Limb (tissue), 2 donors: ENCODE measurements around the gene KPRP.

ENCODE experiments used
- DNase-seq, 2 donors: peaks; one replicate each; pipeline ENCODE4 v3.0.0-alpha.2; 2016; ENCODE audit errors: extremely low spot score in 2 of 2

Gene KPRP, protein sequence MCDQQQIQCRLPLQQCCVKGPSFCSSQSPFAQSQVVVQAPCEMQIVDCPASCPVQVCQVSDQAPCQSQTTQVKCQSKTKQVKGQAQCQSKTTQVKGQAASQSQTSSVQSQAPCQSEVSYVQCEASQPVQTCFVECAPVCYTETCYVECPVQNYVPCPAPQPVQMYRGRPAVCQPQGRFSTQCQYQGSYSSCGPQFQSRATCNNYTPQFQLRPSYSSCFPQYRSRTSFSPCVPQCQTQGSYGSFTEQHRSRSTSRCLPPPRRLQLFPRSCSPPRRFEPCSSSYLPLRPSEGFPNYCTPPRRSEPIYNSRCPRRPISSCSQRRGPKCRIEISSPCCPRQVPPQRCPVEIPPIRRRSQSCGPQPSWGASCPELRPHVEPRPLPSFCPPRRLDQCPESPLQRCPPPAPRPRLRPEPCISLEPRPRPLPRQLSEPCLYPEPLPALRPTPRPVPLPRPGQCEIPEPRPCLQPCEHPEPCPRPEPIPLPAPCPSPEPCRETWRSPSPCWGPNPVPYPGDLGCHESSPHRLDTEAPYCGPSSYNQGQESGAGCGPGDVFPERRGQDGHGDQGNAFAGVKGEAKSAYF

DNA sequence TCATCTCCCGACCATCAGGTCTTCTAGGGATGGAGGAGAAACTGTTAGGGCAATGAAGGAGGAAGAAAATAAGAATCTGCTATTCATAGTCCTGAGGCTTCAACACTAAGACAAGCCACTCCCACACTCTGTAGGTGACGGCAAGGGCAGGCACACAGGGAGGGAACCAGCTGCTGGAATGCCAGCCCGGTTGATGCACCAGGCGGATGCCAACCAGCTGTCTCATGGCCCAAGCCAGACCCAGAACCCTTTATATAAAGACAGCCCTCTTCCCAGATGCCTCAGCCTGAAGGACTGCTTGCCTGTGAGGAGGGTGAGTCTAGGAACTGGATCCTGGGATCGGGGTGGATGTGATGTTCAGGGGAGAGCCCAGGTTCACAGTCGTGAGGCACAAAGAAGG, at the start of gene KPRP:
Gene KPRP (plus strand): TSS at position 279 of the 400 bp plus-strand sequence. CDS start 1,564 bp downstream, outside the sequence.
- DNase-seq = no peak

DNA sequence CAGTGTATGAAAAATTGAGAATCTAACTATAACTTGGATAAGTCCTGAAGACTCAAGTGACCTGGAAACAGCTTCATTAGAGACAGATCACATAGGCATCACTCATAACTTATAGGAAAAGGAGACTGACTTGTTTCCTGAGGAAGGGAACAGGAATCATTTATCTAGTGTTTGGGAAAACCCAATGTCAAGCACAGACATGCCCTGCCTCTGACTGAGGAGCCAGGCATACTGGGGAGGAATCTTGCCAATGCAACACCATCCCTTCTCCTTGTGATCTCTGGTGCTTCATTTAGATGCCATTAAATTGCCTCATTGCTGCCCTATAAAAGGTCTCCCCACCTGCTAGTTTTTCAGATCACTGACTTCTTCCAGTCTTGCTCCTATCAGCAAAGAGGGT, 39.6 kb upstream of the KPRP start:
- DNase-seq = no peak

DNA sequence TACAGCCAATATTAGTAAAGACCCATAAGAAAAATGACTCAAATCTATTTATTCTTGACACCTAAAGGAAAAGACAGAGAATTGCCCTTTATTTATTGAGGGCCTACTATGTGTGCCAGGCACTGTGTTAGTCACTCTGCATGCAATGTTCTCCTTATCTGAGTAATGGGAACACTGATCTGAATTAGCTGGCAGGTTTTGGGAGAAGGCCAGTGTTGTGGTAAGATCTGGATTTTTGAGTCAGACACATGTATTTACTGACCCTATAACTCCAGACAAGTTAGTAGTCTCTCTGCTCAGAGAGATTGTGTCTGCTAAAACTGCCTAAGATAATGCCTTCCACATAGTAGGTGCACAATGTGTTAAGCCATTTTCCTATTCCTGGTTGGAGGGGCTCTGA, 32.6 kb upstream of the KPRP start:
- no peak for DNase-seq

DNA sequence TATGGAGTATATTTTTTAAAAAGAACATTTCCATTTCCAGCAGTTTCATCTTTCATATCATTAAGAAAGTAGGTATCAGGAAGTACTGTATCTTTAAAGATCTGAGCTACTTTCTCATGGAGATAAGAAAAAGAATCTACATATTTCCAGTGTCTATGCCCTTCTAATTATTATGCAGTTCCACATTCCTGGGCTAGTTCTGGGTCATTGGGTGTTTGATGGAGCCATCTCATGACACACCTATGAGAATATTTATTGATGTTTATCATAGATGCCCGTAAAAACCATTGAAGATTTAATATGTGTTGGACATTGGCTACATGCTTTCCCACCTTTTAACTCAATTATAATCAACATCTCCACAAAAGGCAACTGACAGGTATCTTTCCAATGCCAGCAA, 28.8 kb upstream of the KPRP start:
- DNase-seq = no peak

DNA sequence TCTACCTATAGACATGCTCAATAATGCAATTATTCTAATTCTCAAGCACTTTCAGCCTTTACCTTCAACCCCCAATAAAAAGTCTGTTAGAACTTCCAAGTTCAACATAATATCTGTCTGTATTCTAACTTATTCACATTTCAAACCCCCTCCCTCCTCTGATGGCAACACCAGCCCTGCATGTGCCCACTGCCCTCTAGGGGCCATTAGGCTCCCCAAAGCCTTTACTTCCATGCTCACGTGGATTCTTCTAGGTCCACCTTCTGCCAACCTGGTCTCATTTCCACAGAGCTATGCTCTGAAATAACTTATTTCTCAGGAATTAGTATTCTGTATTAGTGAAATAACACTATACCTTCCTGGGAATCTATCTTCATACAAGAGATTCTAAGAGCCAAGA, 22.2 kb upstream of the KPRP start:
- DNase-seq = no peak

DNA sequence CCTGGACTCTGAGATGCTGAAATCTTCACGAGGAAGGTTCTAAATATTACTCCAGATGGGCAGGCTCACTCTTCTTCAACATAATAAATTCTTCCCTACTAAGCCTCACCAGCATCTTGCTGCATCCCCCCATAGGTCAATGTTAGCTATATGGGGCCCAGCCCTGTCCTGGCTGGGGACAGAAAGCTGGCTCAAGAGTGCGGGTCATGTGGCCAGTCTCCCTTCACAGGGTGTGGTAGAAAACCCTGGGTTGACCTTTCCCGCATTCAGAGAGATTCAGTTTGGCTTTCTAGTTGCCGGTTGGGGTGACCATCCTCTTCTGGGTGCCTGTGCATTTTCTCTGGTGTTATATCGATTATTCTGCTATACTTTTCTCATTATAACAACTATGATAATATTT, 19.8 kb upstream of the KPRP start:
- DNase-seq = no peak

DNA sequence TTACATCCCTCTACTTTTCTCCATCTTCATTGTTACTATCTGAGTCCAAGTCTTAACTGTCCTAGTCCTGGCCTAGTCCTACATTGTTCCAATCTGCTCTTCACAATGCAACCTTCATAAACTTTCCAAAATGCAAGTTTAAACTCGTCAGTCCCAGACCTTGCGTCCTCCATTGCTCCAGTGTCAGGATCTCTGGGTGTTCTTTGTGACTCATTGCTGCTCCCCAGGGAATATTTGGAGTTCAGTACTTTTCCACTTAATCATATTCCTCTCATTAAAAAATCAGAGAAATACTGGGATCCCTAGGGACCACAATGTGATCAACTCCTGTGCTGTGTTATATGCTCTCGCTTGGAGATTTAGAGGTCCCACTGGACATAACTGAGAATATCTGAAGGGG, 18.0 kb upstream of the KPRP start:
- DNase-seq = no peak

DNA sequence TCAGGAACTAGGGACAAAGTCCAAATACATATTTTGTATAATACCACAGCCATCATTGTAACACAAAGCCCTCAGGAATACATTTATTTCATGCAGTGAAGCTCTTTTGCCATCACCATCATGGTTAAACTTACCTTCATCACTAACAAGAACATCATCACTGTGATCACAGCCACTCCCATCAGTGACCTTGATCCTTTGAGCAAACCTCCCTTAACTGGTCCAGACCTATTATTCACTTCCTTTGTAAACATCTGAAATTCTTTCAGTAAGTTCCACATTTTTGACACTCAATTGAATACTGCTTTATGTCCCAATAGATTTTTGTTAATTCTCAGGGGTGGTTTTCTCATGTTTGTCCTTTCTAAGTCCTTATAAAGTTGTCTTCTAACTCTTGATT, 16.2 kb upstream of the KPRP start:
- no peak for DNase-seq

DNA sequence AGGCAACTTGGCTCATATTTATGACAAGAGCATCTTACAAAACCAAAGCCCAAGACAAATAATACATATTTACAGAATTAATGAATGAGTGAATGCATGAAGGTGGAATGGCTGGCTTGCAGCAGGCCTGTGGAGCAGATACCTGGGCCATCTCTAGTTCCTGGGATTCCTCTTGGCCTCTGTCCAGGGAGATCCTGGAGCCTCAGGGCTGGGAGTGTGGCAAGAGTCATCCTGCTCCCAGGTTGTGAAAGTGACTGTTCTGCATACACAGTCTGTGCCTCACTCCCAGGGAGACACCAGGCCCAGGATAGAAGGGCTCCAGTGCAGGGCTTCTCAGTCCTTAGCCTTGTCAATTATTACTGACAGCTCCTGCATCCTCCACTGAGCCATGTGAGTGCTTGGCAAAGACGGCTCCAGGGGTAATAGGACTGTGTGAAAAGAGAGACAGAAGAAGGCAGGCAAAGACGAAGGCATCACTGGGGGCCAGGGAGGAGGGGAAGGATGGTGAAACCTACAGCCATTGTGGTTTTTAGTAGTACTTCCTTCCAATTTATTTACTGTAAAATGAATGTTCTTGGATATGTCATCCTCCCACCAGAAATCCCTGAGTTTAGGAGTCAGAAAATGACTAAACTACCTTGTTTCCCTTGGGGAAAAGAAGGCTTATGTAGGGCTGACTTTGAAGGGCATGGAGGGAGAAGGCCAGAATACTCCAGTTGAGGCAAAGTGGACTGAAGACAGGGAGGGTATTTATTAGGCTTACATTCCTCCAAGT, 14.3 kb upstream of the KPRP start:
- DNase-seq = no peak

DNA sequence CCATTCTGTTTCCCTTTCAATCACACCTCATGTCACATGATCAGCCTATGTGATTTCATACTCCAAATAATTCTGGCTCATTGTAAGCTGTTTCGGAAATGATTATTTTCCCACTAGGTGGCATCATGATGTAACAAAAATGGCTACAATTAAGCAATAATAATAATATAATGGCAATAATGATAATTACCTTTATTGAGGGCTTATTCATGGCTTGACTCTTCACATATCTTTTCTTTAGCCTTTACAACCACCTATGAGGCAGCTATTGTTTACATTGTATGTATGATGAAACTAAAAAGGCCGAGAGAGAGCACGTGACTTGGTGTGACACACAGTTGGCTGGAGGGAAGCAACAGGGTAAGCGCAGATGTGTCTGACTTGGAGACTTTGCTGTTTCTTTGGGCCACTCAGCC, 12.5 kb upstream of the KPRP start:
- DNase-seq = no peak

DNA sequence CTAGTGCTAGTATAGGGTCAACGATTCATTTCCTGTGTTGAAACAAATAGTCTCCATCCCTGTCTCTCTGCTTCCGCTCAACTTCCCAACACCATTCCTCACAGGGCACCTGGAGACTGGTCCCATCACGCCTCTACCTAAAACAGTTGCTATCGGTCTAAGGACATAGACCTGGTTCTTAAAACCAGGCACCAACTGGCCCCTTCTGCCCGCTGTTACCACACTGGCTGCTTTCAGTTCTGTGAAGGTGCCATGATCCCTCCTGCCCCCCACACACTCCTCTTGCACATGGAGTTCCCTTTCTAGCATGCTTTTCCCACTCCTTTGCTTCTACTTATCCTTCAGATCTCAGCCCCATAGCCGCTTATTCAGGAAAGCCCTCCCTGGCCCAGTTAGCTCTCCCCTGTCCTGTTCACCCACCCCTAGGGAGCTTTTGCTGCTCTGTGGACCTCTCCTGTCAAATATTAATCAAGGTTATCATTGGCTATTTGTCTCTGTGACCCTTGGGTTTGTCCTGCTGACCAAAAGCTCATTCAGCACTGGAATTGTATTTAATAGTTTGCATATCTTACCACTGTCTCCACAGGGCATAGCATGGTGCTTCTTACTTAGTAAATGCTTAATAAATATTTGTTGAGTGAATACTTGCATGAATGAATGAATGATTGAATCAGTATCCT, 11.9 kb upstream of the KPRP start:
- DNase-seq = no peak

DNA sequence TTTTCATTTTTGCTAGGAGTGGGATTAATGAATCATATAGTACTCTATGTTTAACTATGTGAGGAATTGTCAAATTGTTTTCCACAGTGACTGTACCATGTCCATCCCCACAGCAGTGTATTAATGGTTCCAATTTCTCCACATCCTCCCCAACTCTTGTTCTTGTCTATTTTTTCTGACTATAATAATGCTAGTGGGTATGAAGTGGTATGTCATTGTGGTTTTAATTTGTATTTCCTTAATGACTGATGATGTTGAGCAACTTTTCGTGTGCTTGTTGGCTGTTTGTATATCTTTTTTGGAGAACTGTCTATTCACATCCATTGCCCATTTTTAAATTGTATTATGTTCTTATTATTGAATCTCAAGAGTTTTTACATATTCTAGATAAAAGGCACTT, 10.0 kb upstream of the KPRP start:
- no peak for DNase-seq

DNA sequence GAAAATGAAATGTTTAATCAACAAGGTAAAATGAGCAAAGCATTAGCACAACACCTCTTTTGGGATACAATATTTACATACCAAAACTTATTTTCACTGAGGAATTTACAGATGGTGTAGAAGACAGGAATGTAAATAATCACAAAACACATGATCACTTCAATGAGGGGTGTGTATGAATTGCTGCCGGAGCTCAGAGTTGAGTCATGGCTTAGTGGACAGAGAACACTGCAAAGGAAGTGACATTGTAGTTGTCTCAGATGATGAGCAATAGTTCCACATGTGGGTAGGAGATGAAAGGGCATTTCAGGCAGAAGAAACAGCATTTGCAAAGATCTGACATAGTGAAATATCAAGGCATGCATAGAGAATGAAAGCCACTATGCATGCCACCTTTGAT, 5.6 kb upstream of the KPRP start:
- DNase-seq = no peak

DNA sequence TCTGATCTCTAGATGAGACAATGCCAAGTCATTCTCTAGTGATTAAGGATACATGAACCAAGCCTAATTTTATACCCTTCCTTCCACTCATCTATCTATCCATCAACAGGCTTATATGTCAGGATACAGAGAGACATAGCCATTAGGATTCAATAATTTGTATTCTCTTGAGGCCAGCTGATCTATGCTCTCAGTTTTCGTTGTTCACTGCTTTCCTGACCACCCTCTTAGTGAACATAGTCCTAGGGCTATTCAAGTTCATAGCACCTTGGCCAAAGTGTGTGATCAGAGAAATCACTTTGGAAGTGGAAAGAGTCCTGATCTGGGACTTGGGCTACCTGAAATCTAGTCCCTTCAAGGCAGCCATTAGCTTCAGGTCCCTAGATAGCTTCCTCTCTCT, 4.2 kb upstream of the KPRP start:
- DNase-seq = no peak

DNA sequence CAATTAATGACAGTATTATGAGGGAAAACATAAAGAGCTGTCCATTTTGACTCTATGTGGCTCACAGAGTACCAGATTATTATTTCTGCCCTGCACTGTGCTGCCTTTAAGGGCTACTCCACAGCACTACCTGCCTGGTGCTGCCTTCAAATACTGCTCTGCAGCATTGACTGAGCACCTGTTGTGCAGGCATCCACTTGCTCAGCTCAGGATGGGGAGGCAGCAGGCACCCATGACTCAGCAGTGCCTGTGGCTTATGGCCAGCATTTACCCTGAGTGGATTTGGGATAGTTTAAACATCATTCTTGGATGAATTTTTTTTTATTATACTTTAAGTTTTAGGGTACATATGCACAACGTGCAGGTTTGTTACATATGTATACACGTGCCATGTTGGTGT, 953 bp upstream of the KPRP start:
- no peak for DNase-seq

DNA sequence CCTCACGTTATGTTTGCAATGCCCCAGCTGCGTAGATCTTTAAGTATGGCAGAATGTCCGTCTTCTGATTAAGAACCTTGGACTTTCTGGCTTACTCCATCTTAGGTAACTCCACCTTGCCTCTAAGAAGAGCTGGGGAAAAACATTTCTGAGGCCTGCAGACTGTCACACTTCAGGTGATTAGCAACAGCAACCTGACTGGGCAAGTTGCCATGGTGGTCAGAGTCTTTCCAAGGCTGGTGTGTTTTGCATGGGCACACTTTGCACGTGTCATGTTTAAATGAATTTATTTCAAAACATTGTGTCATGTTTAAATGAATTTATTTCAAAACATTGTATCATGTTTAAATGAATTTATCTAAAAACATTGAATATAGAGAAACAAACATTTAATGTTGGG, 811 bp downstream of the KPRP start:
- no peak for DNase-seq

DNA sequence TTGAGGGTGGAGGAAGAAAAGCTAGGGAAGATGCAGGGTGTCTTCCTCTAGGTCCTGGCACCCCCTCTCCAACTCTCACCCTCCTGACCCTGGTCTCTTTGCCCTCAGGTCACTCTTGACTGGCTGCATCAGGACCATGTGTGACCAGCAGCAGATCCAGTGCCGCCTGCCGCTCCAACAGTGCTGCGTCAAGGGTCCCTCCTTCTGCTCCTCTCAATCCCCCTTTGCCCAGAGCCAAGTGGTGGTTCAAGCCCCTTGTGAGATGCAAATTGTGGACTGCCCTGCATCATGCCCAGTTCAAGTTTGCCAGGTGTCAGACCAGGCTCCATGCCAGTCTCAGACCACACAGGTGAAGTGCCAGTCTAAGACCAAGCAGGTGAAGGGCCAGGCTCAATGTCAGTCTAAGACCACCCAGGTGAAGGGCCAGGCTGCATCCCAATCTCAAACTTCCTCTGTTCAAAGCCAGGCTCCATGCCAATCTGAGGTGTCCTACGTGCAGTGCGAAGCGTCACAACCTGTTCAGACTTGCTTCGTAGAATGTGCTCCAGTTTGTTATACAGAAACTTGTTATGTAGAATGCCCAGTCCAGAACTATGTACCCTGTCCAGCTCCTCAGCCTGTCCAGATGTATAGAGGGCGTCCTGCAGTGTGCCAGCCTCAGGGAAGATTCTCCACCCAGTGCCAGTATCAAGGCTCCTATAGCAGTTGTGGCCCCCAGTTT, 1.8 kb downstream of the KPRP start:
- DNase-seq = no peak

DNA sequence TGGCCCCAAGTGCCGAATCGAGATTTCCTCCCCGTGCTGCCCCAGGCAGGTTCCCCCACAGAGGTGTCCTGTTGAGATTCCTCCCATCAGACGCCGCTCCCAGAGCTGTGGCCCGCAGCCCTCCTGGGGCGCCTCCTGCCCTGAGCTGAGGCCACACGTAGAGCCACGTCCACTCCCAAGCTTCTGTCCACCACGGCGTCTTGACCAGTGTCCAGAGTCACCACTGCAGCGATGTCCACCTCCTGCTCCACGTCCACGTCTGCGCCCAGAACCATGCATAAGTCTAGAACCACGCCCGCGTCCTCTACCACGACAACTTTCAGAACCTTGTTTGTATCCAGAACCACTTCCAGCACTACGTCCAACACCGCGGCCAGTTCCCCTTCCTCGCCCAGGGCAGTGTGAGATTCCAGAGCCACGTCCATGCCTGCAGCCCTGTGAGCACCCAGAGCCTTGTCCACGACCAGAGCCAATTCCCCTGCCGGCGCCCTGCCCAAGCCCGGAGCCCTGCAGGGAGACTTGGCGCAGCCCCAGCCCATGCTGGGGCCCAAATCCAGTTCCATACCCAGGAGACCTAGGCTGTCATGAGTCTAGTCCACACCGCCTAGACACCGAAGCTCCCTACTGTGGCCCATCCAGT, 2.8 kb downstream of the KPRP start:
- DNase-seq = no peak

DNA sequence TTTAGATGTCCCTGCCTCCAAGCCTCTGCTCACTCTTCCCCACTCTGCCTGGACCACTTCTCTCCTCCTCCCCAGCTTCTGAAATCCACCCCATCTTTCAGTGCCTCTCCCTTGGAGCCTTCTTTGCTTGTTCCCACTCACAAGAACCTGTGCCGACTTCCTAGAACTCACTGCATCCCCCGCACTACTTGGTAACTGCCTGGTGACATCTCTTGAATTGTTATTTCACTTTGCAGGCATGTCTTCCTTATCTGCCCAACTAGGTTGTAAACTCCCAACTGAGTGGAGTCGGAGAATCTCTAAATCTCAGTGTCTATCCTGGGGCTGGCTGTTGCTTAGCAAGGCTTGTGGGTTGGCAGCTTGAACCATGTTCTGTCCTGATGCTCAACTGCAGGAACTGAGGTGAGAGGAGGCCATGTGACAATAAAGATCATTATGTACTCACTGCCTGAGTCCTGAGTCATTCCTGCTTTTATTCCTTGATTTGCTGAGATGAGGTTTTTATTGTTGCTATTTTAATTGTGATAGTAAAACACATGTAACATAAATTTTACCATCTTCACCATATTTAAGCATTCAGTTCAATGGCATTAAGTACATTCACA, 3.9 kb downstream of the KPRP start:
- DNase-seq = no peak

DNA sequence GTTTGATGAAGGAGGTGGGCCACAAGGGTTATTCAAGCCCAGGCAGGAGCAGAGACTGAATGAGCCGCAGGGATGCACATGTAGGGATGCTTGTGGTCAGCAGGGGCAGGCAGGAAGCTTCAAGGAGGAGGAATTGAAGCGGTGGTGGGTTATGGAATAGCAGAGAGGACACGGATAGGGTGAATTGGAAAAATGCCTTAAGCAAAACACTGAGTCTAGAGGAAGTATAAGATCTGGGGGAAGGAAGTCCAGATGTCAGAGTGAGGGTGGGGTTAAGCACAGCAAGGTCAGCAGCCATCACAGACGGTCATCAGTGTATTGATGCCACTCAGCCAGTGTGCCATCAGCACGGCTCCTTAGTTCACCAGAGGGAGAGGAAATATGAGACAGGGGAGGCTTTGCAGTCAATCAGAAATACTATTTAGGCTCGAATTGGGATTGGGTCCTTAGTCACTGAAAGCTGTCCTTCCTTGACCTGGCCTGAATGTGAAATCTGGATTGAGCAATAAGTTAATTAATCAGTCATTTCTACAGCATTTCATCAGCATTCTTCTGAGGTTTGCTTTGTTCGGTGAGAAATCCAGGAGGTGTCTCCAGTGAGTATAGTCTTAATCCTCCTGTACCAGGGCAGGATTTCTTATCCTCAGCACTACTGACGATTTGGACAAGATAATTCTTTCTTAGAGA, 11.2 kb downstream of the KPRP start:
- DNase-seq = no peak
